GM19043 (cell line): ENCODE measurements around the gene HBE1.
"Not testable (repeated sequence)": the region's sequence is repeated elsewhere in the genome, so short reads cannot be mapped to it uniquely, and the experiment has no call there.

ENCODE experiments used
- ATAC-seq: cut with Tn5 transposase; IDR thresholded peaks from one replicate; pipeline ENCODE4 v1.9.1; 2021; ENCODE audit warnings: low read depth; ENCODE audit not compliant: unreplicated experiment

HBE1 gene

GRCh38 chr11:5269715-5270147 lies at the start of gene HBE1:
Gene HBE1, minus strand, starts transcription at chr11:5269945. Its CDS starts 55 bp downstream, at chr11:5269890.
- ATAC-seq, result no peak

- no peak for ATAC-seq
Observed at GRCh38 chr11:5317292-5317691, 47.5 kb upstream of the HBE1 start.

GRCh38 chr11:5313326-5314023 lies 43.7 kb upstream of the HBE1 start:
- not testable (repeated sequence) for ATAC-seq

GRCh38 chr11:5310423-5310822 lies 40.7 kb upstream of the HBE1 start:
- no peak for ATAC-seq

GRCh38 chr11:5307256-5308019 lies 37.7 kb upstream of the HBE1 start:
- ATAC-seq, result no peak

- no peak for ATAC-seq
Observed at GRCh38 chr11:5304046-5304445, 34.3 kb upstream of the HBE1 start.

GRCh38 chr11:5303626-5304025 lies 33.9 kb upstream of the HBE1 start:
- ATAC-seq, result no peak

- ATAC-seq, result no peak
Observed at GRCh38 chr11:5301846-5302245, 32.1 kb upstream of the HBE1 start, which contains the start of gene OR51B4. Gene OR51B4, minus strand, starts transcription at chr11:5301946. Its CDS starts 0 bp downstream, at chr11:5301946.

GRCh38 chr11:5300251-5300650 lies 30.5 kb upstream of the HBE1 start:
- no peak for ATAC-seq

- no peak for ATAC-seq
Observed at GRCh38 chr11:5298451-5298850, 28.7 kb upstream of the HBE1 start.

GRCh38 chr11:5297721-5298323 lies 28.1 kb upstream of the HBE1 start:
- no peak for ATAC-seq

GRCh38 chr11:5294342-5294995 lies 24.7 kb upstream of the HBE1 start:
- not testable (repeated sequence) for ATAC-seq

- no peak for ATAC-seq
Observed at GRCh38 chr11:5293028-5293427, 23.3 kb upstream of the HBE1 start.

GRCh38 chr11:5291207-5291838 lies 21.6 kb upstream of the HBE1 start:
- peak; percentile 86 for ATAC-seq

- no peak for ATAC-seq
Observed at GRCh38 chr11:5290106-5290505, 20.4 kb upstream of the HBE1 start.

- ATAC-seq, result no peak
Observed at GRCh38 chr11:5289696-5290095, 20.0 kb upstream of the HBE1 start.

GRCh38 chr11:5288906-5289550 lies 19.3 kb upstream of the HBE1 start:
- no peak for ATAC-seq

- no peak for ATAC-seq
Observed at GRCh38 chr11:5288108-5288905, 18.6 kb upstream of the HBE1 start.

- no peak for ATAC-seq
Observed at GRCh38 chr11:5286901-5287300, 17.2 kb upstream of the HBE1 start.
